A549 (cell line): Measurements from ENCODE around the gene APBB2. TPM values are rescaled to one million over a fixed set of nuclear protein-coding genes. Genes with fewer than 3 reads are reported as not detected.
"Not testable (repeated sequence)": the region's sequence is repeated elsewhere in the genome, so short reads cannot be mapped to it uniquely, and the experiment has no call there.

ENCODE experiments used
- ATAC-seq, 2 experiments: fragments of 200-7000 bp in 1 of 2; fragments of >200 bp in 1 of 2; cut with Nextera tagmentation in 1 of 2; cut with Tn5 transposase in 1 of 2; 3 replicates each; pipeline versions ENCODE4 v1.8.0 to v1.9.1; 2018 to 2020; ENCODE audit warnings: mild to moderate bottlenecking in 1 of 2, moderate library complexity in 1 of 2
- CTCF ChIA-PET: fragments of 300-600 bp; sonication (Branson Sonifier 250); formaldehyde crosslinking; extraction: SDS; loops from one replicate; lab custom pipeline; 2021; ENCODE audit warnings: antibody characterized with exemption, inconsistent platforms; lab: Yijun Ruan, JAX
- POLR2A ChIA-PET: fragments of 350-600 bp; formaldehyde crosslinking; extraction: SDS; loops from one replicate; lab custom pipeline; 2021; ENCODE audit warnings: antibody characterized with exemption, inconsistent platforms; lab: Yijun Ruan, JAX
- DNase-seq, 2 experiments: peaks; one replicate each; pipeline versions ENCODE4 v3.0.0 to v3.0.0-alpha.2; 2011 to 2016; ENCODE audit warnings: low read depth in 1 of 2, low spot score in 1 of 2
- FAIRE-seq: peaks from 2 replicates; lab custom pipeline; 2011; peaks lifted over from hg19 to GRCh38; lab: Jason Lieb, UNC
- H3K27ac ChIP-seq, 2 experiments: fragments of >200 bp; sonication (Bioruptor Twin); formaldehyde crosslinking; 3 replicates each; pipeline ENCODE4 v1.5.1; 2016 to 2017
- H3K4me1 ChIP-seq: fragments of >200 bp; sonication (Bioruptor Twin); formaldehyde crosslinking; 3 replicates; pipeline ENCODE4 v1.6.1; 2016
- H3K4me2 ChIP-seq: fragments of >200 bp; sonication (Bioruptor Twin); formaldehyde crosslinking; 3 replicates; pipeline ENCODE4 v1.6.1; 2016
- H3K4me3 ChIP-seq: fragments of >200 bp; sonication (Bioruptor Twin); formaldehyde crosslinking; 3 replicates; pipeline ENCODE4 v1.5.1; 2016
- H3K9me3 ChIP-seq: fragments of >200 bp; sonication (Bioruptor Twin); formaldehyde crosslinking; 3 replicates; pipeline ENCODE4 v1.6.1; 2016
- CBX2 ChIP-seq: fragments of 200-600 bp; sonication (generic); IDR thresholded peaks from 2 replicates; pipeline ENCODE4 v1.6.1; 2016; ENCODE audit warnings: low read depth, mild to moderate bottlenecking, borderline replicate concordance
- CBX8 ChIP-seq: fragments of 200-600 bp; sonication (generic); IDR thresholded peaks from 2 replicates; pipeline ENCODE4 v1.6.1; 2016
- CHD2 ChIP-seq: fragments of 150-350 bp; IDR thresholded peaks from 2 replicates; pipeline ENCODE4 v1.6.1; 2014; ENCODE audit warnings: low read length; ENCODE audit not compliant: partially characterized antibody
- FOSB ChIP-seq: fragments of 250-450 bp; sonication (Bioruptor Pico); IDR thresholded peaks from 2 replicates; pipeline ENCODE4 v1.5.0; 2020; ENCODE audit warnings: mild to moderate bottlenecking, moderate library complexity
- FOSL2 ChIP-seq, 2 experiments: fragments of 450-650 bp in 1 of 2; fragments of >200 bp in 1 of 2; sonication (Bioruptor Twin) in 1 of 2; formaldehyde crosslinking; IDR thresholded peaks; 2 replicates each; pipeline versions ENCODE4 v1.5.0 to v1.6.1; 2016 to 2020; ENCODE audit warnings: mild to moderate bottlenecking in 1 of 2, moderate library complexity in 1 of 2
- HDAC2 ChIP-seq: fragments of 200-600 bp; sonication (generic); IDR thresholded peaks from 2 replicates; pipeline ENCODE4 v1.6.1; 2016
- HEYL ChIP-seq: fragments of 250-450 bp; sonication (Bioruptor Pico); IDR thresholded peaks from 2 replicates; pipeline ENCODE4 v1.8.0; 2021; ENCODE audit warnings: mild to moderate bottlenecking, moderate library complexity
- HOXA7 ChIP-seq: fragments of 250-450 bp; sonication (Bioruptor Pico); IDR thresholded peaks from 2 replicates; pipeline ENCODE4 v1.5.0; 2020; ENCODE audit warnings: mild to moderate bottlenecking, moderate library complexity
- JUN ChIP-seq, 2 experiments: fragments of >200 bp; sonication (Bioruptor Twin); formaldehyde crosslinking; IDR thresholded peaks; 2 replicates in 1 of 2; 3 replicates in 1 of 2; pipeline ENCODE4 v1.6.1; 2016 to 2017
- JUNB ChIP-seq: fragments of >200 bp; sonication (Bioruptor Twin); formaldehyde crosslinking; IDR thresholded peaks from 2 replicates; pipeline ENCODE4 v1.6.1; 2016
- POLR2AphosphoS2 ChIP-seq: conservative IDR thresholded peaks from 2 replicates; pipeline ENCODE4 v1.6.1; 2012; ENCODE audit warnings: low read length, improper control_type of control experiment, inconsistent platforms
- RARB ChIP-seq: fragments of 250-450 bp; sonication (Bioruptor Pico); IDR thresholded peaks from 2 replicates; pipeline ENCODE4 v1.8.0; 2021; ENCODE audit warnings: mild to moderate bottlenecking, moderate library complexity
- RFX5 ChIP-seq: fragments of 450-650 bp; IDR thresholded peaks from 2 replicates; pipeline ENCODE4 v1.7.1; 2014; ENCODE audit warnings: antibody characterized with exemption, mild to moderate bottlenecking, moderate library complexity
- RNF2 ChIP-seq: fragments of 200-600 bp; sonication (generic); IDR thresholded peaks from 2 replicates; pipeline ENCODE4 v1.6.1; 2016; ENCODE audit warnings: low read depth, mild to moderate bottlenecking, antibody characterized with exemption, moderate library complexity, borderline replicate concordance
- SREBF2 ChIP-seq: fragments of 450-650 bp; IDR thresholded peaks from 2 replicates; pipeline ENCODE4 v1.6.1; 2014; ENCODE audit warnings: mild to moderate bottlenecking, moderate library complexity
- TP53 ChIP-seq: fragments of 250-450 bp; sonication (Bioruptor Pico); IDR thresholded peaks from 2 replicates; pipeline ENCODE4 v1.5.0; 2021; ENCODE audit warnings: mild to moderate bottlenecking, moderate library complexity
- ZSCAN20 ChIP-seq: fragments of 250-450 bp; sonication (Bioruptor Pico); IDR thresholded peaks from 2 replicates; pipeline ENCODE4 v1.8.0; 2022; ENCODE audit warnings: mild to moderate bottlenecking, moderate library complexity
- WGBS: methylation state at CpG from one replicate; pipeline ENCODE4 v1.1.6; 2017; ENCODE audit errors: missing lambda C conversion rate; 5-methylcytosine and 5-hydroxymethylcytosine counted together
- polyA plus RNA-seq, 4 experiments: library from polyadenylated mRNA; depleted of rRNA in 3 of 4; stranded (reverse); fragments of >200 nt; fragmentation: RNase III in 1 of 4; extraction: RNeasy Plus Mini Kit Qiagen cat#74134 plus additional on column Dnase treatment in 1 of 4; gene quantifications; 2 replicates in 3 of 4; 3 replicates in 1 of 4; pipeline ENCODE4 v1.2.3, GENCODE V29; 2011 to 2017
- TF ChIP-seq, protein P1 (sequence below): fragments of 250-450 bp; sonication (Bioruptor Pico); IDR thresholded peaks from 2 replicates; pipeline ENCODE4 v1.5.0; 2020; ENCODE audit warnings: low read depth, mild to moderate bottlenecking, moderate library complexity
- TF ChIP-seq, protein P2 (sequence below): fragments of 450-650 bp; IDR thresholded peaks from 2 replicates; pipeline ENCODE4 v1.6.1; 2014; ENCODE audit warnings: antibody characterized with exemption
- TF ChIP-seq, protein P3 (sequence below): fragments of >200 bp; sonication (Bioruptor Twin); formaldehyde crosslinking; IDR thresholded peaks from 3 replicates; pipeline ENCODE4 v1.5.1; 2016
- TF ChIP-seq, protein P4 (sequence below): fragments of >200 bp; sonication (Bioruptor Twin); formaldehyde crosslinking; IDR thresholded peaks from 2 replicates; pipeline ENCODE4 v1.6.1; 2016
- TF ChIP-seq, protein P5 (sequence below): IDR thresholded peaks from 2 replicates; pipeline ENCODE4 v1.6.1; 2012

The APBB2 gene
- polyA plus RNA-seq, 2 of the 4 experiments (the other 2 are of a cell fraction): 8.3 to 31.9 TPM

DNA sequence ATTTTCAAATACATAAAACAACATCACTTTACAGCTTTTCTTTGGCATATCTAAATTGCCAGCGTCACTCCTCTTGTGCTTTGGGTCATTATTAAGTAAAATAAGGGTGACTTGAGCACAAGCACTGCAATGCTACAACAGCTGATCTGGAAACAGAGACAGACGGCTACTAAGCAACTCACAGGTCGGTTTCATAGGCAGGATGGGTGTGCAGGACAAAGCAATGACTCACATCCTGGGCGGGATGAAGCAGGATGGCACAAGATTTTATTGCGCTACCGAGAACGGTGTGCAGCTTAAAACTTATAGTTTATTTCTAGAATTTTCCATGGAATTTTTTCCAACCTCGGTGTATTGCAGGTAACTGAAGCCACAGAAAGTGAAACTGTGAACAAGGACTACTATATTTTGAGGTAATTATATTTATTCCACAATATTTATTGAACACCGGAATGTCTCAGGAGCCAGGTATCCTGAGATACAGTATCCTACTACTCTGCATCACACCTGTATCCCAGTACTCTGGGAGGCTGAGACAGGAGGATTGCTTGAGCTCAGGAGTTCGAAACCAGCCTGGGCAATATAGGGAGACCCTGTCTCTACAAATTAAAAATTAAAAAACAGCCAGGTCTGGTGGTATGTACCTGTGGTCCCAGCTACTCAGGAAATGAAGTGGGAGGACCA, 215.5 kb downstream of the APBB2 start (continued):
- TF ChIP-seq HDAC2 (no peak), HEYL (CRISPR knock-in tag) (no peak), ZSCAN20 (CRISPR knock-in tag) (no peak), CHD2 (no peak), HOXA7 (CRISPR knock-in tag) (no peak), RNF2 (no peak), RARB (CRISPR knock-in tag) (no peak)

DNA sequence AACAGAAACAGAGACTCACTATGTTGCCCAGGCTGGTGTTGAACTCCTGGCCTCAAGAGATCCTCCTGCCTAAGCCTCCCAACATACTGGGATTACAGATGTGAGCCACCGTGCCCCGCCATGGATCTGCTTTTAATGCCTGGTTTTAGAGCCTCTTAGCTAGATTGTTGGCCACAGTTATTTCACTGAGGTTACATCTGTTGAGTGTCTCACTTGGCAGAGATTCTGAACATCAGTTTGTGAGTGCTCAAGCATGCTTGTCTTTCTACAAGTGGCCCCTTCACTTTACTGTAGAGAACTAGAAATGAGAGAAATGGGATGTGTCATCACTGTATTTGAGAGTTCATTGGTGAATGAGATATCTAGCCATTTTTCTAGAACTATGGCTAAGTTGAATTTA, 218.5 kb downstream of the APBB2 start:
- 100% methylated on average over 2 of the region's 2 CpGs for WGBS
- no peak for FAIRE-seq
- Histone ChIP-seq H3K9me3 (no peaks in the 10 kb centered on the region), H3K4me1 (peaks cover 66% of the 10 kb centered on the region), H3K27ac (peak overlapping the region; percentile 78 to 89; a peak in 5 of 6 replicates), H3K4me3 (no peak overlapping the region), H3K4me2 (no peak overlapping the region)
- POLR2A ChIA-PET: no interaction called here
- CTCF ChIA-PET: interaction anchor here (1.3 kb wide), 1 partner anchor 218 kb away, joined by 3 read pairs; the partner anchor contains the start of gene APBB2
- DNase-seq: no peak
- no peak for ATAC-seq
- TF ChIP-seq, protein P1, sequence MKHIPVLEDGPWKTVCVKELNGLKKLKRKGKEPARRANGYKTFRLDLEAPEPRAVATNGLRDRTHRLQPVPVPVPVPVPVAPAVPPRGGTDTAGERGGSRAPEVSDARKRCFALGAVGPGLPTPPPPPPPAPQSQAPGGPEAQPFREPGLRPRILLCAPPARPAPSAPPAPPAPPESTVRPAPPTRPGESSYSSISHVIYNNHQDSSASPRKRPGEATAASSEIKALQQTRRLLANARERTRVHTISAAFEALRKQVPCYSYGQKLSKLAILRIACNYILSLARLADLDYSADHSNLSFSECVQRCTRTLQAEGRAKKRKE (CRISPR knock-in tag): no peak
- TF ChIP-seq, protein P2, sequence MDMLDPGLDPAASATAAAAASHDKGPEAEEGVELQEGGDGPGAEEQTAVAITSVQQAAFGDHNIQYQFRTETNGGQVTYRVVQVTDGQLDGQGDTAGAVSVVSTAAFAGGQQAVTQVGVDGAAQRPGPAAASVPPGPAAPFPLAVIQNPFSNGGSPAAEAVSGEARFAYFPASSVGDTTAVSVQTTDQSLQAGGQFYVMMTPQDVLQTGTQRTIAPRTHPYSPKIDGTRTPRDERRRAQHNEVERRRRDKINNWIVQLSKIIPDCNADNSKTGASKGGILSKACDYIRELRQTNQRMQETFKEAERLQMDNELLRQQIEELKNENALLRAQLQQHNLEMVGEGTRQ: no peak
- TF ChIP-seq FOSB (CRISPR knock-in tag) (no peak), SREBF2 (no peak), POLR2AphosphoS2 (no peak), CHD2 (no peak), RFX5 (no peak), JUN (IDR thresholded peaks at IDR 0.05) (no peak), CBX8 (no peak), TP53 (CRISPR knock-in tag) (no peak), CBX2 (no peak)
- TF ChIP-seq, protein P3, sequence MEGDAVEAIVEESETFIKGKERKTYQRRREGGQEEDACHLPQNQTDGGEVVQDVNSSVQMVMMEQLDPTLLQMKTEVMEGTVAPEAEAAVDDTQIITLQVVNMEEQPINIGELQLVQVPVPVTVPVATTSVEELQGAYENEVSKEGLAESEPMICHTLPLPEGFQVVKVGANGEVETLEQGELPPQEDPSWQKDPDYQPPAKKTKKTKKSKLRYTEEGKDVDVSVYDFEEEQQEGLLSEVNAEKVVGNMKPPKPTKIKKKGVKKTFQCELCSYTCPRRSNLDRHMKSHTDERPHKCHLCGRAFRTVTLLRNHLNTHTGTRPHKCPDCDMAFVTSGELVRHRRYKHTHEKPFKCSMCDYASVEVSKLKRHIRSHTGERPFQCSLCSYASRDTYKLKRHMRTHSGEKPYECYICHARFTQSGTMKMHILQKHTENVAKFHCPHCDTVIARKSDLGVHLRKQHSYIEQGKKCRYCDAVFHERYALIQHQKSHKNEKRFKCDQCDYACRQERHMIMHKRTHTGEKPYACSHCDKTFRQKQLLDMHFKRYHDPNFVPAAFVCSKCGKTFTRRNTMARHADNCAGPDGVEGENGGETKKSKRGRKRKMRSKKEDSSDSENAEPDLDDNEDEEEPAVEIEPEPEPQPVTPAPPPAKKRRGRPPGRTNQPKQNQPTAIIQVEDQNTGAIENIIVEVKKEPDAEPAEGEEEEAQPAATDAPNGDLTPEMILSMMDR: no peak
- TF ChIP-seq, protein P4, sequence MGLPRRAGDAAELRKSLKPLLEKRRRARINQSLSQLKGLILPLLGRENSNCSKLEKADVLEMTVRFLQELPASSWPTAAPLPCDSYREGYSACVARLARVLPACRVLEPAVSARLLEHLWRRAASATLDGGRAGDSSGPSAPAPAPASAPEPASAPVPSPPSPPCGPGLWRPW: no peak

DNA sequence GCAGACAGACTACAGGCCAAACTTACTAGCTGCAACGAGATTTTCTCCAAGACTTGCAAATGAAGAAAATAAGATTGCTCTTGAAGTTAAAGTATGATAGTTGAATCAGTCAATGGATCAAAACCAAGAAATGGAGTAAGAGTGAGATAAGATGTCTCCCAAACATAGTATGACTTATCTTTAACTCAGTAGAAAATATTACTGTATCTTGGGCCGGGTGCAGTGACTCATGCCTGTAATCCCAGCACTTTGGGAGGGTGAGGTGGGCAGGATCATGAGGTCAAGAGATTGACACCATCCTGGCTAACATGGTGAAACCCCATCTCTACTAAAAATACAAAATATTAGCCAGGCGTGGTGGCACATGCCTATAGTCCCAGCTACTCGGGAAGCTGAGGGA, 220.0 kb downstream of the APBB2 start:
- H3K4me2 ChIP-seq: peak overlapping the region; percentile 63
- TF ChIP-seq, protein P5, sequence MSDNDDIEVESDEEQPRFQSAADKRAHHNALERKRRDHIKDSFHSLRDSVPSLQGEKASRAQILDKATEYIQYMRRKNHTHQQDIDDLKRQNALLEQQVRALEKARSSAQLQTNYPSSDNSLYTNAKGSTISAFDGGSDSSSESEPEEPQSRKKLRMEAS: 0 out of 2 replicates have a peak, but pooled peaks have one; percentile 24
- TF ChIP-seq FOSL2 (IDR thresholded peaks at IDR 0.05): not testable (repeated sequence)
- TF ChIP-seq FOSL2 (CRISPR knock-in tag; IDR thresholded peaks at IDR 0.05) (peak; percentile 70), JUNB (peak; percentile 65)
- TF ChIP-seq, all 56 proteins: peak for 3; not testable (repeated sequence) for 53
- FAIRE-seq, POLR2A ChIA-PET, H3K4me3 ChIP-seq, H3K9me3 ChIP-seq: not testable (repeated sequence)
- ATAC-seq (peak in 1 of 2 experiments; percentile 45; a peak in 3 of 6 replicates), DNase-seq (peak in 1 of 2 experiments; percentile 62)
- 12% methylated on average over 4 of the region's 4 CpGs for WGBS
- H3K4me1 ChIP-seq: peaks cover 76% of the 10 kb centered on the region
- CTCF ChIA-PET: interaction anchor here (0.6 to 1.2 kb wide), 4 partner anchors 11 to 161 kb away, joined by 3 to 5 read pairs (median 4); no protein-coding TSS in a partner anchor
- H3K27ac ChIP-seq: peak overlapping the region; percentile 78 to 89

DNA sequence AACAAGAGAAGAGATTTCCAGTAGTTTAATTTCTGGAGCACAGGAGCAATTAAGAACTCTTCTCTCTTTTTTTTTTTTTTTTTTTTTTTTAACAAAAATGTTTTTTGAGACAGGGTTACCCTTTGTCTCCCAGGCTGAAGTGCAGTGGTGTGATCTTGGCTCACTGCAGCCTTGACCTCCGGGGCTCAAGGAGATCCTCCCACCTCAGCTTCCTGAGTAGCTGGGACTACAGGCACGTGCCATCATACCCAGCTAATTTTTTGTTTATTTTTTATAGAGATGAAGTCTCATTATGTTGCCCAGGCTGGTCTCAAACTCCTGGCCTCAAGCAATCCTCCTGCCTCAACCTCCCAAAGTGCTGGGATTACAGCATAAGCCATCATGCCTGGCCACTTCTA, 221.0 kb downstream of the APBB2 start:
- CTCF ChIA-PET: interaction anchor here (0.6 to 1.8 kb wide), 4 partner anchors 14 to 908 kb away, joined by 3 to 11 read pairs (median 6); no protein-coding TSS in a partner anchor
- H3K27ac ChIP-seq: peak overlapping the region; percentile 78 to 89
- H3K4me1 ChIP-seq: peaks cover 74% of the 10 kb centered on the region

More for the DNA sequence above, 221.0 kb downstream of the APBB2 start:
- POLR2A ChIA-PET, ATAC-seq, DNase-seq, H3K9me3 ChIP-seq, H3K4me3 ChIP-seq, FAIRE-seq: not testable (repeated sequence)
- H3K4me2 ChIP-seq: peak overlapping the region; percentile 63; the same call in 2 of the 3 replicates
- 65% methylated on average over 2 of the region's 2 CpGs for WGBS
